Activated B cell treated with CpG ODN at 0.5 μM for 24 hours (primary cell): Measurements from ENCODE around the gene RYR1. TPM values are rescaled to one million over a fixed set of nuclear protein-coding genes. Genes with fewer than 3 reads are reported as not detected.

Experiments
- ATAC-seq: fragments of 200-7000 bp; cut with Tn5 transposase; one replicate; pipeline ENCODE4 v1.10.0; 2021; ENCODE audit warnings: low read depth, mild to moderate bottlenecking, moderate library complexity
- CTCF ChIA-PET: fragments of 350-600 bp; sonication (Branson Sonifier 250); formaldehyde crosslinking; loops from one replicate; lab custom pipeline; 2021; ENCODE audit warnings: antibody characterized with exemption; lab: Charles Lee
- POLR2A ChIA-PET: fragments of 350-600 bp; sonication (Branson Sonifier 250); formaldehyde crosslinking; loops from one replicate; lab custom pipeline; 2021; ENCODE audit warnings: antibody characterized with exemption; lab: Charles Lee
- DNase-seq: peaks from one replicate; pipeline ENCODE4 v3.0.0; 2022
- H3K27ac Mint-ChIP-seq: one replicate; pipeline ENCODE4 v1.8.0; 2020; ENCODE audit warnings: mixed read lengths
- H3K27me3 Mint-ChIP-seq: one replicate; pipeline ENCODE4 v1.8.0; 2021; ENCODE audit warnings: mixed read lengths
- H3K36me3 Mint-ChIP-seq: one replicate; pipeline ENCODE4 v1.8.0; 2021; ENCODE audit warnings: low read depth, mixed read lengths
- H3K4me1 Mint-ChIP-seq: one replicate; pipeline ENCODE4 v1.8.0; 2021; ENCODE audit warnings: mixed read lengths
- H3K4me3 Mint-ChIP-seq: one replicate; pipeline ENCODE4 v1.8.0; 2020; ENCODE audit warnings: mild to moderate bottlenecking, mixed read lengths
- H3K9me3 Mint-ChIP-seq: one replicate; pipeline ENCODE4 v1.8.0; 2020; ENCODE audit warnings: mixed read lengths
- CTCF ChIP-seq: fragments of 200-600 bp; IDR thresholded peaks from one replicate; pipeline ENCODE4 v1.8.0; 2022; ENCODE audit warnings: antibody characterized with exemption, mild to moderate bottlenecking
- intact Hi-C: fragments of 100-400 bp; cut with micrococcal nuclease; formaldehyde crosslinking; loops from one replicate; pipeline ENCODE4 v1.15.1; 2024
- total RNA-seq: library from RNA; stranded (reverse); gene quantifications from 2 replicates; pipeline ENCODE4 v1.2.3, GENCODE V29; 2022

The RYR1 gene
- total RNA-seq, 1 donor from 2014 or later = 4.1 TPM

GRCh38 chr19:38562096-38562495, 128.6 kb downstream of the RYR1 start:
- H3K27ac Mint-ChIP-seq = peak overlapping the region; percentile 36
- DNase-seq (no peak), ATAC-seq (no peak)
- H3K36me3 Mint-ChIP-seq = no peaks in the 10 kb centered on the region
- TF ChIP-seq CTCF = no peak
- peak overlapping the region; percentile 29 for H3K4me3 Mint-ChIP-seq
- no peaks in the 10 kb centered on the region for H3K9me3 Mint-ChIP-seq
- peaks cover 49% of the 10 kb centered on the region for H3K4me1 Mint-ChIP-seq
- peaks cover 10% of the 10 kb centered on the region for H3K27me3 Mint-ChIP-seq
- ChIA-PET POLR2A (interaction anchor here (0.6 to 2.1 kb wide), 2 partner anchors 22 to 38 kb away, joined by 5 to 7 read pairs; no protein-coding TSS in a partner anchor), CTCF (interaction anchor here (1.1 kb wide), 1 partner anchor 18 kb away, joined by 3 read pairs; no protein-coding TSS in a partner anchor)
- intact Hi-C loops = no loop called here

GRCh38 chr19:38563475-38563874, 130.0 kb downstream of the RYR1 start:
- ATAC-seq (no peak), DNase-seq (no peak)
- intact Hi-C loops = no loop called here
- POLR2A ChIA-PET = interaction anchor here (1.3 kb wide), 1 partner anchor 54 kb away, joined by 7 read pairs; the partner anchor contains the start of gene MAP4K1
- no peaks in the 10 kb centered on the region for H3K9me3 Mint-ChIP-seq
- no peaks in the 10 kb centered on the region for H3K36me3 Mint-ChIP-seq
- no peak for TF ChIP-seq CTCF
- H3K27me3 Mint-ChIP-seq = peaks cover 13% of the 10 kb centered on the region
- CTCF ChIA-PET = interaction anchor here (1.1 kb wide), 1 partner anchor 71 kb away, joined by 3 read pairs; no protein-coding TSS in a partner anchor
- H3K4me3 Mint-ChIP-seq = no peak overlapping the region
- no peak overlapping the region for H3K27ac Mint-ChIP-seq
- peaks cover 45% of the 10 kb centered on the region for H3K4me1 Mint-ChIP-seq

- CTCF ChIA-PET = no interaction called here
- no peak overlapping the region for H3K27ac Mint-ChIP-seq
Measured at GRCh38 chr19:38564981-38565690, 131.6 kb downstream of the RYR1 start.

GRCh38 chr19:38565691-38566105, 132.2 kb downstream of the RYR1 start:
- Mint-ChIP-seq H3K27me3 (peaks cover 13% of the 10 kb centered on the region), H3K9me3 (no peaks in the 10 kb centered on the region), H3K4me3 (peak overlapping the region; percentile 78), H3K36me3 (no peaks in the 10 kb centered on the region), H3K27ac (peak overlapping the region; percentile 41), H3K4me1 (peaks cover 29% of the 10 kb centered on the region)
- ChIA-PET POLR2A (interaction anchor here (1.5 kb wide), 1 partner anchor 47 kb away, joined by 4 read pairs; no protein-coding TSS in a partner anchor), CTCF (no interaction called here)
- intact Hi-C loops = no loop called here
- ATAC-seq (no peak), DNase-seq (no peak)
- no peak for TF ChIP-seq CTCF

More at GRCh38 chr19:38564981-38565690, 131.6 kb downstream of the RYR1 start:
- DNase-seq = peak; percentile 37
- Mint-ChIP-seq H3K4me3 (peak overlapping the region; percentile 78), H3K4me1 (peaks cover 32% of the 10 kb centered on the region), H3K9me3 (no peaks in the 10 kb centered on the region), H3K36me3 (no peaks in the 10 kb centered on the region), H3K27me3 (peaks cover 13% of the 10 kb centered on the region)
- intact Hi-C loops = no loop called here
- POLR2A ChIA-PET = interaction anchor here (0.7 to 1.5 kb wide), 5 partner anchors 33 to 162 kb away, joined by 3 to 4 read pairs (median 3); partner anchors contain the start of genes EIF3K, FAM98C and MAP4K1
- TF ChIP-seq CTCF = no peak
- peak; percentile 70 for ATAC-seq

- Mint-ChIP-seq H3K4me1 (peaks cover 11% of the 10 kb centered on the region), H3K36me3 (no peaks in the 10 kb centered on the region), H3K27ac (no peak overlapping the region), H3K4me3 (no peak overlapping the region), H3K9me3 (no peaks in the 10 kb centered on the region), H3K27me3 (peaks cover 6% of the 10 kb centered on the region)
- CTCF ChIA-PET = interaction anchor here (0.8 kb wide), 1 partner anchor 336 kb away, joined by 3 read pairs; no protein-coding TSS in a partner anchor
- no peak for TF ChIP-seq CTCF
- POLR2A ChIA-PET = interaction anchor here (0.7 to 1.4 kb wide), 5 partner anchors 10 to 336 kb away, joined by 3 to 5 read pairs (median 3); partner anchors contain the start of gene EIF3K
- ATAC-seq (no peak), DNase-seq (no peak)
- intact Hi-C loops = no loop called here
Measured at GRCh38 chr19:38569368-38569983, 136.0 kb downstream of the RYR1 start.
